GM20431 (cell line): ENCODE data around the gene RFX8.
"Not testable (repeated sequence)": the region's sequence is repeated elsewhere in the genome, so short reads cannot be mapped to it uniquely, and the experiment has no call there.

Experiments used
- in situ Hi-C: fragments of 300-500 bp; cut with MseI, MboI; formaldehyde crosslinking; loops from one replicate; pipeline ENCODE4 v1.15.0; 2020; ENCODE audit warnings: low sequenced_read_pairs; ENCODE audit not compliant: unreplicated experiment

The RFX8 gene

GRCh38 chr2:101359410-101359954, 115.4 kb downstream of the RFX8 start:
- in situ Hi-C loops: no loop called here

GRCh38 chr2:101357376-101357775, 117.5 kb downstream of the RFX8 start:
- in situ Hi-C loops: no loop called here

- in situ Hi-C loops: no loop called here
These were observed 118.4 kb downstream of the RFX8 start for GRCh38 chr2:101356521-101356920.

- in situ Hi-C loops: no loop called here
These were observed 118.9 kb downstream of the RFX8 start for GRCh38 chr2:101356055-101356454.

- in situ Hi-C loops: no loop called here
These were observed 119.4 kb downstream of the RFX8 start for GRCh38 chr2:101355401-101356054.

- in situ Hi-C loops: no loop called here
These were observed 120.2 kb downstream of the RFX8 start for GRCh38 chr2:101354420-101355311.

GRCh38 chr2:101352631-101353030, 122.3 kb downstream of the RFX8 start:
- in situ Hi-C loops: not testable (repeated sequence)

- in situ Hi-C loops: no loop called here
These were observed 123.7 kb downstream of the RFX8 start for GRCh38 chr2:101351207-101351606.

- in situ Hi-C loops: no loop called here
These were observed 124.8 kb downstream of the RFX8 start for GRCh38 chr2:101349893-101350662.

- in situ Hi-C loops: no loop called here
These were observed 126.0 kb downstream of the RFX8 start for GRCh38 chr2:101348883-101349282.
